PC-9 (cell line): ENCODE data around the gene DHFR2. TPM values are rescaled to one million over a fixed set of nuclear protein-coding genes. Genes with fewer than 3 reads are reported as not detected.

ENCODE experiments used
- BruUV-seq: library from RNA; stranded (reverse); fragments of 400-500 nt; replicated peaks from 2 replicates; lab custom pipeline; 2021; lab: Mats Ljungman, UMichigan
- CTCF ChIA-PET: fragments of 300-600 bp; sonication (Branson Sonifier 250); formaldehyde crosslinking; loops from one replicate; lab custom pipeline; 2022; ENCODE audit warnings: antibody characterized with exemption; lab: Charles Lee
- POLR2A ChIA-PET: fragments of 300-600 bp; sonication (Branson Sonifier 250); formaldehyde crosslinking; loops from one replicate; lab custom pipeline; 2022; ENCODE audit warnings: antibody characterized with exemption; ENCODE audit not compliant: unreplicated experiment; lab: Charles Lee
- DNase-seq, 2 experiments: peaks; one replicate each; pipeline versions ENCODE4 v3.0.0 to v3.0.0-alpha.2; 2015 to 2022; ENCODE audit warnings: mixed read lengths in 1 of 2
- H2AFZ ChIP-seq: fragments of 200-600 bp; sonication (generic); 2 replicates; pipeline ENCODE4 v1.8.1; 2017; ENCODE audit warnings: antibody characterized with exemption
- H3F3A ChIP-seq: fragments of 200-600 bp; sonication (generic); 2 replicates; pipeline ENCODE4 v1.8.1; 2017; ENCODE audit warnings: antibody characterized with exemption, mild to moderate bottlenecking, low read depth; ENCODE audit not compliant: insufficient read depth
- H3K27ac ChIP-seq: fragments of 200-600 bp; sonication (generic); 2 replicates; pipeline ENCODE4 v1.6.1; 2016; ENCODE audit warnings: mixed run types
- H3K27me3 ChIP-seq: fragments of 200-600 bp; sonication (generic); 2 replicates; pipeline ENCODE4 v1.6.1; 2016; ENCODE audit warnings: low read depth, mixed run types; ENCODE audit not compliant: insufficient read depth
- H3K36me3 ChIP-seq: fragments of 200-600 bp; sonication (generic); 2 replicates; pipeline ENCODE4 v1.6.1; 2016; ENCODE audit warnings: low read depth, mixed run types
- H3K4me1 ChIP-seq: fragments of 200-600 bp; sonication (generic); replicated peaks from 2 replicates; pipeline ENCODE4 v1.6.1; 2016; ENCODE audit warnings: mixed run types; ENCODE audit not compliant: insufficient read depth
- H3K4me2 ChIP-seq: fragments of 200-600 bp; sonication (generic); 2 replicates; pipeline ENCODE4 v1.6.1; 2017; ENCODE audit warnings: mixed run types
- H3K4me3 ChIP-seq: fragments of 200-600 bp; sonication (generic); 2 replicates; pipeline ENCODE4 v1.6.1; 2016; ENCODE audit warnings: mixed run types
- H3K79me2 ChIP-seq: fragments of 200-600 bp; sonication (generic); 2 replicates; pipeline ENCODE4 v1.6.1; 2017; ENCODE audit warnings: low read depth, mixed run types
- H3K9me2 ChIP-seq: fragments of 200-600 bp; sonication (generic); 2 replicates; pipeline ENCODE4 v1.8.1; 2017; ENCODE audit warnings: mild to moderate bottlenecking; ENCODE audit not compliant: insufficient read depth
- H3K9me3 ChIP-seq: fragments of 200-600 bp; sonication (generic); 2 replicates; pipeline ENCODE4 v1.8.1; 2016; ENCODE audit warnings: low read depth; ENCODE audit not compliant: insufficient read depth
- H4K20me1 ChIP-seq: fragments of 200-600 bp; sonication (generic); 2 replicates; pipeline ENCODE4 v1.8.1; 2017; ENCODE audit not compliant: insufficient read depth
- EZH2 ChIP-seq: fragments of 200-600 bp; sonication (generic); IDR thresholded peaks from 2 replicates; pipeline ENCODE4 v1.8.0; 2017; ENCODE audit warnings: antibody characterized with exemption, low read depth
- intact Hi-C: fragments of 100-400 bp; cut with micrococcal nuclease; formaldehyde crosslinking; loops from one replicate; pipeline ENCODE4 v1.10.0; 2022; ENCODE audit not compliant: unreplicated experiment
- total RNA-seq: library from RNA; stranded (reverse); gene quantifications from 2 replicates; pipeline ENCODE4 v1.2.3, GENCODE V29; 2021
- TF ChIP-seq, protein P1 (sequence below): fragments of 200-600 bp; sonication (generic); conservative IDR thresholded peaks from 2 replicates; pipeline ENCODE4 v1.6.1; 2017; ENCODE audit warnings: mixed run types, antibody characterized with exemption, mild to moderate bottlenecking, moderate library complexity

DHFR2 gene
- total RNA-seq, 1 experiment from 2014 or later: 8.2 TPM

DNA sequence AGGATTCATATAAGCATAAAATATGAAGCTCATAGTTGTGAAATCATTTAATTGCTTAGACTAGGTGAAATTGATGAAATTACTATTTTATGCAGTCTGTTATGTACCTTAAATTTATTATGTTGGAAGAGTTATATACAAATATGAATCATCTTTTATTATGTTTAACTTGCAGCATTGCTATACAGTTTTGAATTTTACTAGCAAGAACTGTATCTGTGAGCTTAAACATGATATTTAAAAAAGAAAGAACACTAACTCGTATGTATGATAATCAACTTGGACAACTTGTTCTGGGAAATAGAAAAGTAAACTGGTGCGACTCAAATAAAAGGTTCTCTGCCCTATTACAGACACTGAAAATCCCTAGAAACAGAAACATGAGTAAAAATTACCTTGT lies 36.1 kb downstream of the DHFR2 start:
- H3K9me3 ChIP-seq: no peaks in the 10 kb centered on the region
- peak in 1 of 2 experiments; percentile 9 for DNase-seq
- no peaks in the 10 kb centered on the region for H3K36me3 ChIP-seq
- TF ChIP-seq, protein P1, sequence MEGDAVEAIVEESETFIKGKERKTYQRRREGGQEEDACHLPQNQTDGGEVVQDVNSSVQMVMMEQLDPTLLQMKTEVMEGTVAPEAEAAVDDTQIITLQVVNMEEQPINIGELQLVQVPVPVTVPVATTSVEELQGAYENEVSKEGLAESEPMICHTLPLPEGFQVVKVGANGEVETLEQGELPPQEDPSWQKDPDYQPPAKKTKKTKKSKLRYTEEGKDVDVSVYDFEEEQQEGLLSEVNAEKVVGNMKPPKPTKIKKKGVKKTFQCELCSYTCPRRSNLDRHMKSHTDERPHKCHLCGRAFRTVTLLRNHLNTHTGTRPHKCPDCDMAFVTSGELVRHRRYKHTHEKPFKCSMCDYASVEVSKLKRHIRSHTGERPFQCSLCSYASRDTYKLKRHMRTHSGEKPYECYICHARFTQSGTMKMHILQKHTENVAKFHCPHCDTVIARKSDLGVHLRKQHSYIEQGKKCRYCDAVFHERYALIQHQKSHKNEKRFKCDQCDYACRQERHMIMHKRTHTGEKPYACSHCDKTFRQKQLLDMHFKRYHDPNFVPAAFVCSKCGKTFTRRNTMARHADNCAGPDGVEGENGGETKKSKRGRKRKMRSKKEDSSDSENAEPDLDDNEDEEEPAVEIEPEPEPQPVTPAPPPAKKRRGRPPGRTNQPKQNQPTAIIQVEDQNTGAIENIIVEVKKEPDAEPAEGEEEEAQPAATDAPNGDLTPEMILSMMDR: no peak
- no peak for TF ChIP-seq EZH2
- POLR2A ChIA-PET: interaction anchor here (0.6 kb wide), 1 partner anchor 37 kb away, joined by 6 read pairs; no protein-coding TSS in a partner anchor
- CTCF ChIA-PET: interaction anchor here (1.2 kb wide), 1 partner anchor 43 kb away, joined by 5 read pairs; no protein-coding TSS in a partner anchor
- no peak overlapping the region for H3K4me3 ChIP-seq
- no peaks in the 10 kb centered on the region for H3K9me2 ChIP-seq
- no TSS peak for BruUV-seq
- H3K27me3 ChIP-seq: no peaks in the 10 kb centered on the region
- no peaks in the 10 kb centered on the region for H3K79me2 ChIP-seq
- H3K4me1 ChIP-seq: peaks cover 18% of the 10 kb centered on the region
- H3K4me2 ChIP-seq: peak overlapping the region; percentile 79; the same call in 1 of the 2 replicates
- H4K20me1 ChIP-seq: no peaks in the 10 kb centered on the region
- intact Hi-C loops: no loop called here
- no peak overlapping the region for H3K27ac ChIP-seq
- peaks cover 13% of the 10 kb centered on the region for H3F3A ChIP-seq
- no peak overlapping the region for H2AFZ ChIP-seq

DNA sequence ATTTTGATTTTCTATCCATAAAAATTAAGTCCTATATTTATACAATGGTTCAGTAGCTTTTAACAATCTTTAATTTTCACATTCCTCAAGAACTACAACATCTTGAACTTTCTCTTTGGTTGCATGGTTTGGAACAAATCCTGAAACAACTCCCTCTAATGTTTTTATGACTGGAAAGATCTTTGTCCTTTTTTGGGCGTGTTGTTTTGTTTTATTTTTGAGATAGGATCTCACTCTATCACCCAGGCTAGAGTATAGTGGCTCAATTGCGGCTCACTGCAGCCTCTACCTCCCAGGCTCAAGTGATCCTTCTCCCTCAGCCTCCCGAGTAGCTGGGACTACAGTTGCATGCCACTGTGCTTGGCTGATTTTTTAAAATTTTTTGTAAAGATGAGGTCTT lies 38.3 kb downstream of the DHFR2 start:
- H3K27ac ChIP-seq: no peak overlapping the region
- CTCF ChIA-PET: no interaction called here
- H3K27me3 ChIP-seq: no peaks in the 10 kb centered on the region
- no peaks in the 10 kb centered on the region for H3K36me3 ChIP-seq
- H3K79me2 ChIP-seq: no peaks in the 10 kb centered on the region
- peaks cover 18% of the 10 kb centered on the region for H3K4me1 ChIP-seq
- no TSS peak for BruUV-seq
- no peak for DNase-seq
- no peaks in the 10 kb centered on the region for H3K9me3 ChIP-seq
- H3K9me2 ChIP-seq: no peaks in the 10 kb centered on the region
- intact Hi-C loops: no loop called here
- POLR2A ChIA-PET: no interaction called here
- no peak overlapping the region for H3K4me2 ChIP-seq
- TF ChIP-seq, protein P1: no peak
- no peak for TF ChIP-seq EZH2
- H2AFZ ChIP-seq: no peak overlapping the region
- peaks cover 13% of the 10 kb centered on the region for H3F3A ChIP-seq
- H4K20me1 ChIP-seq: no peaks in the 10 kb centered on the region
- no peak overlapping the region for H3K4me3 ChIP-seq

DNA sequence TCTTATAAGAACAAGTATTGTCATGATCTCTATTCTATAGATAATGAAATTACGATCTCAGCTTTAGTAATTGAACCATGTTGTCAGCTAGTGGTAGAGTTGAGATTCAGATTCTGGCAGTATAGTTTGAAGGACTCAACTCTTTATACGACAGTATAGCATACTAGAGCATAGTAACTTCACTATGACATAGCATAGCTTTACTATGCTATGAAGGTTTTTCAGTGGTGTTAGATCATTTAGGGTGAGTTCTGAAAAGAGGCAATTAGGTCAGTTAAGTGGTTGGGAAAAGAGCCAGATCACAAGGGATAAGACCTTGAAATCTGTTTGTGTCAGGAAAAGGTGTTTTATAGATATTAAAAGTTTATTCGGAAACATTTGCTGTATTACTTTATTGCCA lies 42.4 kb downstream of the DHFR2 start:
- intact Hi-C loops: no loop called here
- no peaks in the 10 kb centered on the region for H3K36me3 ChIP-seq
- no peaks in the 10 kb centered on the region for H3K79me2 ChIP-seq
- TF ChIP-seq, protein P1: no peak
- no peak for TF ChIP-seq EZH2
- no peak overlapping the region for H3K27ac ChIP-seq
- ChIA-PET POLR2A (no interaction called here), CTCF (interaction anchor here (0.5 kb wide), 1 partner anchor 16 kb away, joined by 4 read pairs; no protein-coding TSS in a partner anchor)
- BruUV-seq: no TSS peak
- H3K9me3 ChIP-seq: no peaks in the 10 kb centered on the region
- H2AFZ ChIP-seq: no peak overlapping the region
- H3K4me3 ChIP-seq: no peak overlapping the region
- H3K9me2 ChIP-seq: no peaks in the 10 kb centered on the region
- no peak for DNase-seq
- H3K4me2 ChIP-seq: no peak overlapping the region
- no peaks in the 10 kb centered on the region for H3K4me1 ChIP-seq
- H3K27me3 ChIP-seq: no peaks in the 10 kb centered on the region
- no peaks in the 10 kb centered on the region for H4K20me1 ChIP-seq
- H3F3A ChIP-seq: no peaks in the 10 kb centered on the region; the same call in 1 of the 2 replicates
